ENCODE results near the gene AP1M2.
"Not testable (repeated sequence)": the region's sequence is repeated elsewhere in the genome, so short reads cannot be mapped to it uniquely, and the experiment has no call there.

The AP1M2 gene

GRCh38 chr19:10600149-10600548 is 13.0 kb upstream of the AP1M2 start:
- no peak for DNase-seq

- DNase-seq = no peak
Observed at GRCh38 chr19:10593820-10594637, 6.9 kb upstream of the AP1M2 start.

DNA sequence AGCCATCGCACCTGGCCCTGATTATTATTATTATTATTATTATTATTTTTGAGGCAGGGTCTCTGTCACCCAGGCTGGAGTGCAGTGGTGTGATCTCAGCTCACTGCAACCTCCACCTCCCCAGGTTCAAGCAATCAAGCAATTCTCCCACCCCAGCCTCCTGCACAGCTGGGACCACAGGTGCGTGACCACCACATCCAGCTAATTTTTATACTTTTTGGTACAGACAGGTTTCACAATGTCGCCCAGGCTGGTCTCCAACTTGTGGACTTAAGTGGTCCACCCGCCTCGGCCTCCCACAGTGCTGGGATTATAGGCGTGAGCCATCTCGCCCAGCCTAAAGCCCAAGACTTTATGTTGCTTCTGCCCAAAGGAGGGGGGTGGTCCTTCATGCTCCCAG is 6.0 kb upstream of the AP1M2 start:
- no peak for DNase-seq

DNA sequence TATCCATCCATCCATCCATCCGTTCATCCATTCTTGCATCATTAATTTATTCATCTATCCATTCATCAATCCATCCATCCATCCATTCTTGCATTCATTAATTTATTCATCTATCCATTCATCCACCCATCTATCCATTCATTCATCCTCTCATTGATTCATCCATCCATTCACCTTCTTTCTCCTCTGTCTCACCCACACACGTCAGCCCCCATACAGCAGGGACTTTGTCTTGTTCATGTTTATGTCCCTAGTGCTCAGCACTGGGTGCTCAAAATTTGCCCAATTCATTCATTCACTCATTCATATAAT is 683 bp upstream of the AP1M2 start:
- DNase-seq = no peak

DNA sequence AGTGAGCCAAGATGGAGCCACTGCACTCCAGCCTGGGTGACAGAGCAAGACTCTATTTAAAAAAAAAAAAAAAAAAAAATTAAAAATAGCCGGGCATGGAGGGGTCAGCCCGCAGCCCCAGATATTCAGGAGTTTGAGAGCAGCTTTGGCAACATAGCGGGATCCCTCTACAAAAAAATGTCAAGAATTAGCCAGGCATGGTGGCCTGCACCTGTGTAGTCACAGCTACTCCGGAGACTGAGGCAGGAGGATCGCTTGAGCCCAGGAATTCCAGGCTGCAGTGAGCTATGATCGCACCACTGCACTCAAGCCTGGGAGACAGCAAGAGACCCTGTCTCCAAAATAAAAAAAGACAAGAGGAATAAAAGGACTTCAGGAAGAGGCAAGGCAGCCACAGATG is 716 bp downstream of the AP1M2 start:
- no peak for DNase-seq

DNA sequence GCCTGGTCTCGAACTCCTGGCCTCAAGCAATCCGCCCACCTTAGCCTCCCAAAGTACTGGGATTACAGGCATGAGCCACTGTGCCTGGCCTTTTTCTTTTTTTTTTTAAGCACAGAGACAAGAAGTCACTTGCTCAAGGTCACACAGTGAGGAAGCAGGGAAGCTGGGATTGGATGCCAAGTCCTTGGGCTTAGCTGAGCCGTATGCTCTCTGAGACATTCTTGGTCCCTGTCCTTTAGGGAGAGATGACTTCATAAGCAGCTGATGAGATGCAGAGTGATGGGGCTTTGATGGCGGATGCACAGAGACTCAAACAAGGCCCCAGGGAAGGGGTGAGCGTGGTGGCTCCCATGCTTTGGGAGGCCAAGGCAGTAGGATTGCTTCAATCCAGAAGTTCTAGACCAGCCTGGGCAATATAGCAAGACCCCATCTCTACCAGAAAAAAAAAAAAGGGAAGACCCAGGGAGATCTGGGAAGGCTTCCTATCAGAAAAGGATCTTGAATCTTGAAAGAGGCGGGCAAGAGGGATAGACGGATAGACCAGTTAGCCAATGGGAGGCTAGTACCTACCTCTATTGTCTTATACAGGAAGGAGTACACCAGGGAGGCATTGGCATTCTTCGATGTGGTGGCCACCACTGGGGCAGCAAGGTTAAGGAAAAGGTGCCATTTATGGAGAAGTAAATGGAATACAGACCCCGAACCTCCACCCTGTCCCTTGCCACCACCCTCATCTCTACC is 3.9 kb downstream of the AP1M2 start:
- DNase-seq = no peak

DNA sequence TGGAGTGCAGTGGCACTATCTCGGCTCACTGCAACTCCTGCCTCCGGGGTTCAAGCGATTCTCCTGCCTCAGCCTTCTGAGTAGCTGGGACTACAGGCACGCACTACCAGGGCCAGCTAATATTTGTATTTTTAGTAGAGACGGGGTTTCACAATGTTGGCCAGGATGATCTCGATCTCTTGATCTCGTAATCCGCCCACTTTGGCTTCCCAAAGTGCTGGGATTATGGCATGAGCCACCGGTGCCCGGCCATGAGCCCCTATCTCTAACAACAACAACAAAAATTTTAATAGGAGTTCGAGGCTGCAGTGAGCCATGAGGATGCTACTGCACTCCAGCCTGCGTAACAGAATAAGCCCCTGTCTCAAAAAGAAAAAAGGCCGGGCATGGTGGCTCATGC is 5.0 kb downstream of the AP1M2 start:
- no peak for DNase-seq

DNA sequence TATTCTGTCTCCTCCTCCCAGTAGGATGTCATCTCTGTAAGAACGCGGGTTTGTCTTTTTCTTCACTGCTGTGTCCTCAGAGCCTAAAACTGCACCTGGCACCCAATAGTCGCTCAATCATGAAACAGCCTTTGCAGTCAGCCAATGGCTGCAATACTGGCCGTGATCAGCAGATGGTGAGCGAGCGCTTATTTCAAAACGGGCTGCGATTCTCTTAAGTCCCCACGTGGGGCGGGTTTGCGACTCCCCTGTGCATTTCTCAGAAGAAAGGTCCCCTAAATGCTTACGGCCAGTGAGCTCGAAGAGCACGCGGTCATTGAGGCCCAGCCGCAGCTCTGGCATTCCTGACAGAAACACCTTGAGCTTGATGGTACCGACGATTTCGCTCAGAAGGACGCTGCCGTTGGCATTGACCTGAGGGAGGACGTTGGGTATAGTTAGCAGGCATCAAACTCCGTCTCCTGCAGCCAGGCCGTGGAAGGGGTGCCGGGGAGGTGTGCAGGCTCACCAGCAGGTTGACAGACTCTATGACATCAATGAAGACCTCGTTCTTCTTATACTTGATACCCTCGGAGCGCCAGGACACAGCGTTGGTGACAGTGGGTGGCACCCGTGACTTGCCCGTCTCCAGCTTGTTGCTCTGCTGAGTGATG is 6.0 kb downstream of the AP1M2 start:
- DNase-seq = peak; percentile 85

DNA sequence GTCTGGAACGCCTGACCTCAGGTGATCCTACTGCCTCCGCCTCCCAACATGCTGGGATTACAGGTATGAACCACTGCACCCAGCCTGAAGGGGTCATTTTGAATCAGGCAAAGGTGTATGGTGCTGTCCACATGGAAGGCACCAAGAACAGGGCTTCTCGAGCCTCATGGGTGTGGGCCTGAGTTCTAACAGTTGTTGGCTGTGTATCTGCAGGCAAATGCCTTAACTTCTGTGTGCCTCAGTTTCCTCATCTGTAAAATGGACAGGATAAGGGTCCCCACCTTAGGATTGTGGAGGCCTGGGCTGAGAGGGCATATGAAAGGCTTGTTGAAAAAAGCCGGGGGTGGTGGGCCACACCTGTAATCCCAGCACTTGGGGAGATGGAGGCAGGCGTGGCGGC is 9.2 kb downstream of the AP1M2 start:
- no peak for DNase-seq

- no peak for DNase-seq
Observed at GRCh38 chr19:10575011-10575716, 11.9 kb downstream of the AP1M2 start.

GRCh38 chr19:10574462-10574861 is 12.7 kb downstream of the AP1M2 start:
- DNase-seq = no peak

DNA sequence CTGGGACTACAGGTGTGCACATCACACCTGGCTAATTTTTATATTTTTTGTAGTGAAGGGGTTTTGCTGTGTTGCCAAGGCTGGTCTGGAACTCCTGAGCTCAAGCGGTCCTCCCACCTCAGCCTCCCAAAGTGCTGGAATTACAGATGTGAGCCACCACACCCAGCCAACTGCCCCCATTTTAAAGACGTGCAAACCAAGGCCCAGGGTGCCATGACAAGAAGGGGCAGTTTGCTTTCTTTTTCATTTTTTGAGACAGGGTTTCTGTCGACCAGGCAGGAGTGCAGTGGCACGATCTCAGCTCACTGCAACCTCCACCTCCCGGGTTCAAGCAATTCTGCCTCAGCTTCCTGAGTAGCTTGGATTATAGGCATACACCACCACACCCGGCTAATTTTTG is 13.3 kb downstream of the AP1M2 start:
- DNase-seq = not testable (repeated sequence)

GRCh38 chr19:10568826-10569651 is 18.1 kb downstream of the AP1M2 start, which contains the start of gene CDKN2D:
TSS of gene CDKN2D (minus strand) at chr19:10568979. CDS start at chr19:10568653, 326 bp downstream.
- peak; percentile 99 for DNase-seq

DNA sequence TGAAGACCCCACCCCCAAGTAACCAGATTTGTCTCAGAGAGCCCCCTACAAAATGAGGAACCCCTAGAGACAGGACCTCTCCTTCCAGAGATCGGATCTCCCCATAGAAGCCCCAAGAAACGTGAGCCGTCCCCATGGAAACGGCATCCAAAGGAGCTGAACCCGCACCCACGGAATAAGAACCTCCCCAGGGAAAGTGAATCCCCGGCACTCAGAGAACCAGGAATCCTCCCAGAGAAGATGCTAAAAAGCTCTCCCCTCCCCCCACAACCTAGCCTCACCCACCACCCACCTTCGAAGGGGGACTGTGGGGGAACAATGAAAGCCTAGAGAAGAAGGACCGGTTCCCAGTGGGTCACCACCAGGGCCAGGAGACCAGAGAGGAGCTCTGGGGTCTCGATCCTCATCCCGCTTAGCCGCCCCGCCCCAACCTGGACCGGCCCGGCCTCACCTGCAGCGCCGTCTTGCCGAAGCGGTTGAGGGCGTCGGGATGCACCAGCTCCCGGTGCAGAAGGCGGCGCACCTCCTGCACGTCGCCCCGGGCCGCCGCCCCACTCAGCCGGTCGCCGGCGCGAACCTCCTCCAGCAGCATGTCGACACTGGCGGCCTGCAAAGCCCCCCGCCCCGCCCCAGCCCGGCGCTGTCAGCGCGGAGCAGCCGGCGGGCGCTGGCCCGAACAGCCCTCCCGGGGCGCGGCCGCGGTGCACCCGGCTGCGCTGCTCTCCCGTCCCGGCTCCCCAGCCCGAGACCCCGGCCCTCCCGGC is 18.9 kb downstream of the AP1M2 start:
- no peak for DNase-seq

GRCh38 chr19:10567656-10568055 is 19.5 kb downstream of the AP1M2 start:
- DNase-seq = no peak

DNA sequence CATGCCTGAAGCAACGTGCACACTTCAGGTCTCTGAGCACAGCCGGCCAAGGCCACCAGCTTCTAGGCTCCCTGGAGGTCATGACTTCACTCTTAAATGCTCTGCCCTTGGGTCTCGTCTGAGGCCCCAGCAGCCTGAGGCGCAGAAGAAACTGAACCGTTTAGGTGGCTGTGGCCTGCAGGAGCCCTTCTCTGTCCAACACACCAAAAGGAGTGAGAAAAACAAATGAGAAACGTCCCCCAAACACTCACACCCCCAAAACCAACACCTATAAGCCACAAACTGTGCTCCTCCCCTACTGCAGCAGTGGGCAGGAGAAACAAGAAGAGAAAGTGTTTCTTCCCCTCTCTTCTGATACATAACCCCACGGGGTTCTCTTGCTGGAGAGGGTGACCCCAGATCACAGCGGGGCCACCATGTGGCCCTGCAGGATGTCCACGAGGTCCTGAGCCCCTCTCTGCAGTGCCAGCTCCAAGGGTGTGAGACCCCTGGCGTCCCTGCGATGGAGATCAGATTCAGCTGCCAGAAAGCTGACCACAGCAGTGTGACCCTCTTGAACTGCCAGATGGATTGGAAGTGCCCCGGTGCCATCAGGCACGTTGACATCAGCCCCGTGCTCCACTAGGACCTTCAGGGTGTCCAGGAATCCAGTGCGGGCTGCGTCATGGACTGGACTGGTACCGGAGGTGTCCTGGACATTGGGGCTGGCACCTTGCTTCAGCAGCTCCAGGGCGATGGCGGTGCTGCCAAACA is 20.3 kb downstream of the AP1M2 start:
- DNase-seq = no peak

- no peak for DNase-seq
Observed at GRCh38 chr19:10566408-10566657, 20.8 kb downstream of the AP1M2 start.

- peak; percentile 96 for DNase-seq
Observed at GRCh38 chr19:10565567-10566407, 21.3 kb downstream of the AP1M2 start, which contains the start of gene KRI1. TSS of gene KRI1 (minus strand) at chr19:10566010. CDS start at chr19:10565999, 11 bp downstream.

DNA sequence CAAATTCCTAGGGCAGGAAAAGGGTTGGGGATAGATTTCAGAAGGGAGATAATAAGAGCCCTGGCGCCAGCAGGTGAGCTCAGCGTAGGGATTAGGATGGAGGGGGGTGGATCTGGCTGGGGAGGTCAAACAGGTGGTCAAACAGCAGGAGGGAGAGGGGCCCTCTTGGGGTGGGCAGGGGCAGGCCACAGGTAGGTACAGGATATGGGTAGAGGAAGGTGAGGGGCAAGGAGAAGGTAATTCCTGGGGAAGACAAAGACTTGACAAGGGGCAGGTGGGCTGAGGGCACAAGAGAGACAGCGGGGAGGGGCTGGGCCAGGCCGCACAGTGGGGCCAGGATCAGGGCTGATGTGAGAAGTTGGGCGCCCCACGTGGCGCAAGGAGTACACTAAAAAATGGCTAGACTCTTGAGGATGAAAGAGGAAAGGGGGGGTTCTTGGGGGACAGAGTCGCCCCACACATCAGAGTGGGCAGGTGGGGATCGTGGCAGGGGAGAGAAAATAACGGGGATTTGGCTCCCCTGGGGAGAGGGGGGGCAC is 22.0 kb downstream of the AP1M2 start:
- peak; percentile 43 for DNase-seq
